ENCODE results near the gene CEP128.

CEP128 gene

GRCh38 chr14:80477388-80478160, 464.0 kb downstream of the CEP128 start:
- TF ChIP-seq CTCF (conservative IDR thresholded peaks at IDR 0.05; ENCODE audit: low read depth, low read length): no peak
- H3K4me3 ChIP-seq (ENCODE audit: low read depth, low read length): no peak overlapping the region
- peak; percentile 34 for DNase-seq (ENCODE audit: low read depth)

- peak; percentile 39 for DNase-seq (ENCODE audit: low read depth)
- no peak overlapping the region for H3K4me3 ChIP-seq (ENCODE audit: low read depth, low read length)
- no peak for TF ChIP-seq CTCF (conservative IDR thresholded peaks at IDR 0.05; ENCODE audit: low read depth, low read length)
Observed at GRCh38 chr14:80475074-80475473, 466.5 kb downstream of the CEP128 start.

GRCh38 chr14:80468331-80469122, 473.0 kb downstream of the CEP128 start:
- DNase-seq (ENCODE audit: low read depth): no peak
- no peak overlapping the region for H3K4me3 ChIP-seq (ENCODE audit: low read depth, low read length)
- TF ChIP-seq CTCF (conservative IDR thresholded peaks at IDR 0.05; ENCODE audit: low read depth, low read length): no peak

GRCh38 chr14:80465546-80466220, 475.9 kb downstream of the CEP128 start:
- TF ChIP-seq CTCF (conservative IDR thresholded peaks at IDR 0.05; ENCODE audit: low read depth, low read length): no peak
- DNase-seq (ENCODE audit: low read depth): no peak
- no peak overlapping the region for H3K4me3 ChIP-seq (ENCODE audit: low read depth, low read length)

GRCh38 chr14:80464531-80465149, 476.9 kb downstream of the CEP128 start:
- no peak overlapping the region for H3K4me3 ChIP-seq (ENCODE audit: low read depth, low read length)
- DNase-seq (ENCODE audit: low read depth): no peak
- TF ChIP-seq CTCF (conservative IDR thresholded peaks at IDR 0.05; ENCODE audit: low read depth, low read length): no peak

GRCh38 chr14:80456209-80456608, 485.3 kb downstream of the CEP128 start:
- DNase-seq (ENCODE audit: low read depth): peak; percentile 42

More at GRCh38 chr14:80456209-80456608, 485.3 kb downstream of the CEP128 start:
- H3K4me3 ChIP-seq (ENCODE audit: low read depth, low read length): no peak overlapping the region
- no peak for TF ChIP-seq CTCF (conservative IDR thresholded peaks at IDR 0.05; ENCODE audit: low read depth, low read length)
